Suprapubic skin (tissue), 4 donors: ENCODE measurements around the gene ENO1. TPM values are rescaled to one million over a fixed set of nuclear protein-coding genes. Genes with fewer than 3 reads are reported as not detected.

Experiments used
- DNase-seq, 2 donors: peaks; one replicate each; pipeline ENCODE4 v3.0.0-alpha.2; 2019; ENCODE audit warnings: low spot score in 2 of 2
- H3K27ac ChIP-seq: fragments of 200-600 bp; sonication (generic); one replicate; pipeline ENCODE4 v1.5.1; 2019
- H3K27me3 ChIP-seq: fragments of 200-600 bp; sonication (generic); one replicate; pipeline ENCODE4 v1.5.1; 2019
- H3K36me3 ChIP-seq: fragments of 200-600 bp; sonication (generic); one replicate; pipeline ENCODE4 v1.5.1; 2019
- H3K4me1 ChIP-seq: fragments of 200-600 bp; sonication (generic); one replicate; pipeline ENCODE4 v1.5.1; 2019
- H3K4me3 ChIP-seq: fragments of 200-600 bp; sonication (generic); one replicate; pipeline ENCODE4 v1.5.1; 2019; ENCODE audit warnings: mild to moderate bottlenecking
- H3K9me3 ChIP-seq: fragments of 200-600 bp; sonication (generic); one replicate; pipeline ENCODE4 v1.5.1; 2019
- EP300 ChIP-seq: sonication (generic); formaldehyde crosslinking; IDR thresholded peaks from one replicate; pipeline ENCODE4 v1.6.1; 2017; ENCODE audit warnings: antibody characterized with exemption
- POLR2A ChIP-seq, 2 donors: fragments of 450-650 bp; IDR thresholded peaks; one replicate each; pipeline ENCODE4 v1.6.1; 2017; ENCODE audit warnings: antibody characterized with exemption in 2 of 2, mild to moderate bottlenecking in 2 of 2, moderate library complexity in 2 of 2
- POLR2AphosphoS5 ChIP-seq, 3 donors: sonication (generic); formaldehyde crosslinking; IDR thresholded peaks; one replicate each; pipeline ENCODE4 v1.6.1; 2017; ENCODE audit warnings: antibody characterized with exemption in 3 of 3
- WGBS: methylation state at CpG from one replicate; pipeline ENCODE4 v1.1.5; 2018; 5-methylcytosine and 5-hydroxymethylcytosine counted together
- total RNA-seq, 4 donors: library from RNA; depleted of rRNA; stranded (reverse); fragments of >200 nt; gene quantifications; one replicate each; pipeline ENCODE4 v1.1.0, GENCODE V29; 2016
- TF ChIP-seq, protein P1 (sequence below), 2 donors: fragments of 200-600 bp in 1 of 2; fragments of 450-650 bp in 1 of 2; sonication (generic) in 1 of 2; IDR thresholded peaks; one replicate each; pipeline ENCODE4 v1.5.1; 2016 to 2019; ENCODE audit warnings: antibody characterized with exemption in 2 of 2, mild to moderate bottlenecking in 1 of 2, moderate library complexity in 1 of 2

ENO1 gene
- total RNA-seq, 4 donors from 2014 or later, result 406 to 694 (median 578) TPM

DNA sequence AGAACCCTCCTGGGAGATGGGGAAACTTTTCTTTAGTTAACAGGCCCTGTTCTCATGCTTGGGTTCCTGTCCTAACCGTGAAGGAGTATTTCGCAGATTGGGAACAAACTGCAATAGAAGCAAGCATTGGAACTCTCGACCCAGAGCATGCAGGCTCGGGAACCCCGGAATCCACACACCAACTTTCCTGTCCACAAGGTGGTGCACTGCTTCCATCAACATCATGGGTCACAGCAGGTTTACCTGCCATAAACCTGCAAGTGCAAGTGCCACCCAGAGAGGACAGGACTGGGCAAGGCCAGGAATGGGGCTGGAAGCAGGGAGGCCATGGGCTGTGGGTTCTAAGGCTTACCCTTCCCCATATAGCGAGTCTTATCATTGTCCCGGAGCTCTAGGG lies 6.9 kb downstream of the ENO1 start:
- no peak for DNase-seq
- Histone ChIP-seq H3K4me1 (peaks cover 63% of the 10 kb centered on the region), H3K36me3 (peaks cover 64% of the 10 kb centered on the region), H3K4me3 (no peak overlapping the region), H3K27me3 (no peaks in the 10 kb centered on the region), H3K9me3 (no peaks in the 10 kb centered on the region), H3K27ac (no peak overlapping the region)
- TF ChIP-seq EP300, result no peak
- TF ChIP-seq POLR2AphosphoS5 (IDR thresholded peaks at IDR 0.05), result no peak
- TF ChIP-seq, protein P1, sequence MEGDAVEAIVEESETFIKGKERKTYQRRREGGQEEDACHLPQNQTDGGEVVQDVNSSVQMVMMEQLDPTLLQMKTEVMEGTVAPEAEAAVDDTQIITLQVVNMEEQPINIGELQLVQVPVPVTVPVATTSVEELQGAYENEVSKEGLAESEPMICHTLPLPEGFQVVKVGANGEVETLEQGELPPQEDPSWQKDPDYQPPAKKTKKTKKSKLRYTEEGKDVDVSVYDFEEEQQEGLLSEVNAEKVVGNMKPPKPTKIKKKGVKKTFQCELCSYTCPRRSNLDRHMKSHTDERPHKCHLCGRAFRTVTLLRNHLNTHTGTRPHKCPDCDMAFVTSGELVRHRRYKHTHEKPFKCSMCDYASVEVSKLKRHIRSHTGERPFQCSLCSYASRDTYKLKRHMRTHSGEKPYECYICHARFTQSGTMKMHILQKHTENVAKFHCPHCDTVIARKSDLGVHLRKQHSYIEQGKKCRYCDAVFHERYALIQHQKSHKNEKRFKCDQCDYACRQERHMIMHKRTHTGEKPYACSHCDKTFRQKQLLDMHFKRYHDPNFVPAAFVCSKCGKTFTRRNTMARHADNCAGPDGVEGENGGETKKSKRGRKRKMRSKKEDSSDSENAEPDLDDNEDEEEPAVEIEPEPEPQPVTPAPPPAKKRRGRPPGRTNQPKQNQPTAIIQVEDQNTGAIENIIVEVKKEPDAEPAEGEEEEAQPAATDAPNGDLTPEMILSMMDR (IDR thresholded peaks at IDR 0.05), result peak in 1 of 2 donors; percentile 17
- TF ChIP-seq POLR2A (IDR thresholded peaks at IDR 0.05), result no peak
- WGBS, result 88% methylated on average over 6 of the region's 7 CpGs

DNA sequence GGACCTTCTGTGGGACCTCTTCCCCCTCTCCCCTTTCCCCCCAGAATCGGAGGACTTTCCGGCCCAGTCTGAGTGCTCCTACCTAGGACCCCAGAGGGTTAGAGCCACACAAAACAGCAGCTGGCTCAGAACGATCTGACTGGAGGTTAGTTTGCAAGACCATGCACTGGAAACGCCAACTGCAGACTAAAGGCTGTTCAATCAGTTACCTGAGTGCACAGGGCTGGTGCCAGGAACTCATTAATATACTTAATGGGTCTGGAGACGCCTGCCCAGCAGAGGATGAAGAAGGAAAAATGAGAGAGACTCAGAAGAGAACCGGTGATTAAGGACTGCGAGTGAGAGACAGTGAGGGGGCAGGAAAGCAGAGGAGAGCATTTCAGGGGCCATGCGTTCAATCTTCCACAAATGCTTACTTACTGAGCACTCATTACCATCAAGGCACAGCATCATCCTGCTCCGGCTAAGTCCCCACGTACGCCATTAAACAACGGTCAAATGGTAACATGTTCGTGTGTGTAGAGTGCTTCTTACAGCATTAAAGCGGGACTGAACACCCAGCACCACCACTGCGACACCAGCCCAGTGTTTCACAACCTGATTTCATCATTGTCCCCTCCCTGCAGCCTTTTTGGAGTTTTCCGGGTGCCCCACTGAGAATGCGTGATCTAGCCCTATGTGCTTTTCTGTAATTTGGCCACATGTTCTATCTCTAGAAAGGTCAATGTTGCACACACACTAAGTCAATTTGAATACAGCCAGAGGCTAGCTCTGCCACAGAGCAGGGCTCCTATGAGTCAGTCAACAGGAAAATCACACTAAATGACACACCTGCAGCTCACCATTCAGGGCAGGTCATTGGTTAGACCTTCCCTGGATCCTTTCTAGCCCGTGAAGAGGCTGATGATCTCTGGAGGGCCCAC lies 7.6 kb downstream of the ENO1 start:
- DNase-seq, result no peak
- H3K4me3 ChIP-seq, result no peak overlapping the region
- 82% methylated on average over 18 of the region's 18 CpGs for WGBS
- H3K27me3 ChIP-seq, result no peaks in the 10 kb centered on the region
- H3K27ac ChIP-seq, result no peak overlapping the region
- peaks cover 71% of the 10 kb centered on the region for H3K36me3 ChIP-seq
- H3K9me3 ChIP-seq, result no peaks in the 10 kb centered on the region
- no peak for TF ChIP-seq POLR2A (IDR thresholded peaks at IDR 0.05)
- TF ChIP-seq, protein P1 (IDR thresholded peaks at IDR 0.05), result no peak
- no peak for TF ChIP-seq EP300
- TF ChIP-seq POLR2AphosphoS5 (IDR thresholded peaks at IDR 0.05), result no peak
- peaks cover 56% of the 10 kb centered on the region for H3K4me1 ChIP-seq

DNA sequence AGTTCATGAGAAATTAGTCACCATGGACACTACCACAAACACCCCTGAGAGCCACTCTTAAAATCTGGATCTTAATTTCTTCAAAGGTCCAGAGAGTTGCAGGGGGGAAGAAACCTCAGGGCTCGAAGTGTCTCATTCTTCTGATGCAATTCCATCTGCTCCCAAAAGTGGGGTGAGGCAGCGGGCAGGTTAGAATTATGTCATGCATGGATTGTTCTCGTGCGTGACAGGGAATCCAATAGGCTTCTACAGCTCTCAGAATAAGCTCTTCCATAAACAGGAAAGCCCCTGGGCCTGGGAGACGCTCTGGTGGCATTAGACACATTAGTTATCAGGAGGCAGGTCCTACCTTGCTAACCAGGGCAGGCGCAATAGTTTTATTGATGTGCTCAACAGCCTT lies 8.4 kb downstream of the ENO1 start:
- no peak for TF ChIP-seq EP300
- TF ChIP-seq, protein P1 (IDR thresholded peaks at IDR 0.05), result no peak
- TF ChIP-seq POLR2AphosphoS5 (IDR thresholded peaks at IDR 0.05), result no peak
- TF ChIP-seq POLR2A (IDR thresholded peaks at IDR 0.05), result no peak
- Histone ChIP-seq H3K4me3 (no peak overlapping the region), H3K27ac (no peak overlapping the region), H3K9me3 (no peaks in the 10 kb centered on the region), H3K36me3 (peaks cover 79% of the 10 kb centered on the region), H3K27me3 (no peaks in the 10 kb centered on the region), H3K4me1 (peaks cover 48% of the 10 kb centered on the region)
- no peak for DNase-seq
- WGBS, result 74% methylated on average over 6 of the region's 6 CpGs

DNA sequence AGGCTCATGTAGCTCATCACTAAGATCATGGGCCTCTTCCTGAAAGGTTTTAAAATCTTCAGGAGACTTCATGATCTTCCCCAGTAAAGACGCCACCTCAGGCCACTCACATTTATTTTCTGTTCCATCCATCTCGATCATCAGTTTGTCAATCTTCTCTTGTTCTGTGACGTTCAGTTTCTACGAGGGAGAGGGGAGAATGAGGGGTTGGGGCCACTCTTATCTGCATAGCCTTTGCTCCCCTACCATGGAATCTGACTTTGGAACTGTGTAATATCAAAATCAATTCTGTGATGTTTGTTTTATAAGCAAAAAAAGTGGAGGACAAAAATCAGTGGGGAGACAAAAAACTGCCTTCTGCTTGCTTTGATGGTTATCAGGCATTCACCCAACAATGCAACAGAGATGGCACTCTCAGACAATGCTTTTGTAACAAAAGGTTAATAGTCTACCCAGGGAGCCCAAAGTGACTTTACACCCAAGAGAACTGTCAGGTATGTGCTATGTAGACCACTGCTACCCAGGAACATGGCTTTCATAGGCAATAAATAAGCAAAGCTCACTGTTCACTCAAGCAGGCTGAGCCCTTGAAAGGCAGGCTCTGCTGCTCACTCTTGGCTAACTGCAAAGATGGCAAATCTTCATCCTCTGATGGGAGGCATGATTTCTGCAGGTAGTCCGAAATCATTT lies 10.5 kb downstream of the ENO1 start:
- Histone ChIP-seq H3K27me3 (no peaks in the 10 kb centered on the region), H3K9me3 (no peaks in the 10 kb centered on the region), H3K36me3 (peaks cover 96% of the 10 kb centered on the region), H3K27ac (no peak overlapping the region), H3K4me1 (peaks cover 28% of the 10 kb centered on the region), H3K4me3 (no peak overlapping the region)
- no peak for TF ChIP-seq POLR2A (IDR thresholded peaks at IDR 0.05)
- TF ChIP-seq, protein P1 (IDR thresholded peaks at IDR 0.05), result no peak
- TF ChIP-seq EP300, result no peak
- TF ChIP-seq POLR2AphosphoS5 (IDR thresholded peaks at IDR 0.05), result no peak
- 88% methylated on average over 5 of the region's 5 CpGs for WGBS
- DNase-seq, result no peak
